Forelimb muscle (tissue), 1 donor: ENCODE data around the gene CEP72. TPM values are rescaled to one million over a fixed set of nuclear protein-coding genes. Genes with fewer than 3 reads are reported as not detected.

ENCODE experiments used
- DNase-seq: peaks from one replicate; pipeline ENCODE4 v3.0.0-alpha.2; 2013; ENCODE audit warnings: low read depth
- polyA plus RNA-seq: library from polyadenylated mRNA; unstranded; fragments of 120-200 nt; gene quantifications from one replicate; pipeline ENCODE4 v1.2.1, GENCODE V29; 2013; ENCODE audit not compliant: insufficient read length

CEP72 gene
- polyA plus RNA-seq, 1 donor = 3.5 TPM

DNA sequence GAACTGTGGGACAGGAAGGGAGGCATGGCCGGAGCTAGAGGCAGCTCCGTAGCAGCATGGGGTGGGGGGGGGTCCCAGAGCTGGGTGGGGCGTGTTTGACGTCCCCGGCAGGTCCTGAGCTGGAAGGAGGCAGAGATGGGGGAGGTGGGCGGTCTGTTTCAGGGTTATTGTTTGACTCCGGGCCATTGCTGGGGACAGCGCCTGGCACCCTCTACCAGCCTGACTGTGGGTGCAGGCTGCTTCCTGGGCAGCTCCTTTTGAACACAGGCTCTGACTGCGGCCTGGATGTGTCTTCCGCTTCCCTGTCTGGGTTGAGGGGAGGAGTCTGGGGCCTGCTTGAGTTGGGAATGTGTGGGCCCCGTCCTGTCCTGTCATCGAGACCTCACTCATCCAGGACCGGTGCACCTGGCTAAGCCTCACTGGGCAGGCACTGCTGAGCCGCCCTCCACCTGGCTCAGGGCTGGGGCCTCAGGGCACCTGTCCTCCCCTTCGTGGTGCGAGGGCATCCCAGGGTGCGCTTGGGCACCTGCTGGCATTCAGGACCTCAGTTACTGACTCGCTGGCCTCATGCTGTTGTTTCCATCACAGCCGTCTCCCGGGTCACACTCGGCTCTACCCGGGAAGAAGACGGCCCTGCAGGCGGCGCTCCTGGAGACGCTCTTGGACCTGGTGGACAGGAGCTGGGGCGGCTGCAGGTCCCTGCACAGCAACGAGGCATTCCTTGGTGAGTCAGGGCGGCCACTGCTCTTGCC, 26.5 kb downstream of the CEP72 start:
- DNase-seq = no peak

DNA sequence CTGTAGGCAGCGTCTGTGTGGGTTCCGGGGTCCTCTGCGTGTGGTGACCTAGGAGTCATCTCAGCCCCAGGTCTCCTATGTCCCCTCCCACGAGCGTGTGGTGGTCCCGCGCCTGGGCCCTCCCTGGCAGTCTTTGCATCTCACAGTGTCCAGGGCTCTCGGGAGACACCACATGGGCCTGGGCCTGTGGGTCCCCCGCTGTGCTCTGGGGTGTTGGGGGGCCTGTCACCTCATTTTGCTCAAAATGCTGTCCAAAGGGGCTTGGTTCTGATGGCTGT, 27.1 kb downstream of the CEP72 start:
- DNase-seq = no peak

DNA sequence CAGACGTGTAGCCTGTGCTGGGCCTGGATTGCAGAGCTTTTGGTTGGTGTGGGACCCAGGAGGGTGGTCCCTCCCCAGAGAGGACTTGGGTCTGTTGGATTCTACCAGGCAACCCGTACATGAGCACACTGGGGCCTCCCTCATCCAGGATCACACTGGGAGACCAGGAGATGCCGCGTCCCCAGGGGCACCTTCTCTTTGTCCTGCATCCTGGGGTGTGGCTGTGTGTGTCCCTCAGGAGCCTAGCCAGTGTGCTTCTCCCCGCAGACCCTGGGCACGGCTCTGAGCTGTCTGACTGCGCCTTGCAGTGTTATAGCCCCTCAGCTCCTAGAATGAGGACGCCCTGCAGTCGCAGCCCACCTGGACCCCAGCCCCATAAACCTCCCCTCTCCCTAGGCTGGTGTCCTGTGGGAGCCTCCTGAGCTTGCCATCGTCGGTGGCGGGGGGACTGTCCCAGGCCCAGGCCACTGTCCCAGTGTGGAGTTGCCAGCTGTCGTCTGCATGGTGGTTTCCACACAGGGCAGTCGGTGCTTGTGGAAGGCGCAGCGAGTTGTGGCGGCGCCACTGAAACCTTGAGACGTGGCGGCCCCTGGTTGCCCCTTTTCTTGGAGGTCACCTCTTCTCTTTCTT, 27.6 kb downstream of the CEP72 start:
- no peak for DNase-seq

DNA sequence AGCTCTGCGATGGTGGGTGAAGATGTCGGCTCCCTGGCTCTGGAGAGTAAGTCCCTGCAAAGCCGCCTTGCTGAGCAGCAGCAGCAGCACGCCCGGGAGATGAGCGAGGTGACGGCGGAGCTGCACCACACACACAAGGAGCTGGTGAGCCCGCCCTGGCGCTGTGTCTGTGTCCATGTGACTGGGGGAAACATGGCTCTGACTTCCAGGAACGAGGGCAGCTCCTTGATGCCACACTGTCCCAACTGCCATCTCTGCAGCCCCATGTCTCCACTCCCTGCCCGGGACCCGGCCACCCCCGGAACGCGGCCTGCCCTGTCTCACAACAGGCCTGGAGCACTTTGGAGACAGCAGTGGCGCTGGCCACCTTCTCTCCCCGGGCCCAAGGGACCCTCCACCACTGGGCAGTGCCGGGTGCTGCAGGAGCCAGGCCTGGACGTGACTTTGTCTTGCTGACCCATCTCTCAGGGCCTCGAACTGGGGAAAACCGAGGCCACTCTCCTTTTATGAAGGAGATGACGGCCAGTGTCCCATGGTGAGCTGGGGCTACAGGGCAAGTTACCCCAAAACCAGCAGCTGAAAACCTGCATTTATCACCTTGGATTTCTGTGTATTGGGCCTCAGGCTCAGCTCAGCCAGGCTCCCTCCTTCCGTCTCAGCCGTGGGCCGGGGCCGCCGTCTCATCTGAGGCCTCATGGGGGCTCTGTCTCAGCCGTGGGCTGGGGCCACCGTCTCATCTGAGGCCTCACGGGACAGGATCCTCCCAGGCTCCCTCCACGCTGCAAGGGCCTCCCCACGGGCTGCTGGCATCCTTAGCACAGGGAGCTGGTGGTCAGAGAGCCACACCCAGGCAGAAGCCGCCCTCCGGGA, 28.6 kb downstream of the CEP72 start:
- no peak for DNase-seq

DNA sequence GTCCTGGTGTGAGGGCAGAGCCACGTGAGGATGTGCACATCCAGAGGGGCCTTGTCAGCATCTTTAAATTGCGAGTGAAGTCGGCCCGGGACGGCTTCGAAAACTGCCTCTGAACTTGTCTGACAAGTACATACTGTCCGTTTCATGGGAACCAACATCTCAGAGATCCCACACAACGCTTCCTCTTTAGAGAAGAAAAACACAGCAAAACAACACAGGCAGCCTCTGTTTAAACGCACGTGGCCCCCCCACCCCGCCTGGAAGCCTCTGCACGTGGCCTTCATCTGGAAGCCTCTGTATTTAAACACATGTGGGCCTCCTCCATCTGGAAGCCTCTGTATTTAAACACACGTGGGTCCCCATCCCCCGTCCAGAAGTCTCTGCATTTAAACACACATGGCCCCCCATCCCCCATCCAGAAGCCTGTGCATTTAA, 29.2 kb downstream of the CEP72 start:
- DNase-seq = no peak

DNA sequence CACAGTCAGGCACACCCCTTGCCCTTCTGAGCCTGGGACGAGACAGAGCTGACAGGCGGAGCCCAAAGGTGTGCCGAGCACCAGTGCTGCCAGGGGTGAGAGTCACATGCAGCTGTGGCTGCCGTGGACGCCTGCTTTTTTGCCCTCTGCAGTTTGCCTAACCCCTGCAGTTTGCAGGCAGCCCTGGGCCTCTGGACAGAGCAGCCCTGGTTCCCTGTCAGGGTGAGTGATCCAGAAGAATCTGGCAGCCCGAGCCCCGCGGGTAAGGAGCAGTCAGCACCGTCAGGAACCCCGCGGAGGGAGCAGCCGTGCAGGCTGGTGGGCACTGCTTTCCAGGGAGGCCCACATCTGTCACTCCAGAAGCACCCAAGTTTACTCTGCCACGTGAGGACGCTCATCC, 30.3 kb downstream of the CEP72 start:
- no peak for DNase-seq

DNA sequence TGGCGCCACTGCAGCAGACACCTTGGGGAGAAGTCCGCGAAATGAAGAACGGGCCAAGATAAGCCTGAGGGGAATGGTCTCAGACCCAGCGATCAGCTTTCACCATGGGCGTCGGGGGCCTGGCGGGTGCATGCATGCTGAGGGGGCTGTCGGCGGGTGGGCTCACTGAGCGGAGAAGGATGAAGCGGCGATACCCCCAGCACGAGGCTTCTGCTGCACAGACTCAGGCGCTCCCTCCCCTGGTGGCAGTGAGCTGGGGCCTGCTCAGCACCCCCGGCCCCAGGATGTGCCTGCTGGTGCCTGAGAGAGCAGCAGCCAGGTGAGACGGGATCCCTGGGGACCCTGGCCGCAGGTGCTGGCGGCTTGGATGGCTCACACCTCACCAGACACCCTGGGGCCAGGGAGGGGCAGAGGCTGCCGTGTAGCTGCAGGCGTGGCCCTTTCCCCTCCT, 31.2 kb downstream of the CEP72 start:
- no peak for DNase-seq

DNA sequence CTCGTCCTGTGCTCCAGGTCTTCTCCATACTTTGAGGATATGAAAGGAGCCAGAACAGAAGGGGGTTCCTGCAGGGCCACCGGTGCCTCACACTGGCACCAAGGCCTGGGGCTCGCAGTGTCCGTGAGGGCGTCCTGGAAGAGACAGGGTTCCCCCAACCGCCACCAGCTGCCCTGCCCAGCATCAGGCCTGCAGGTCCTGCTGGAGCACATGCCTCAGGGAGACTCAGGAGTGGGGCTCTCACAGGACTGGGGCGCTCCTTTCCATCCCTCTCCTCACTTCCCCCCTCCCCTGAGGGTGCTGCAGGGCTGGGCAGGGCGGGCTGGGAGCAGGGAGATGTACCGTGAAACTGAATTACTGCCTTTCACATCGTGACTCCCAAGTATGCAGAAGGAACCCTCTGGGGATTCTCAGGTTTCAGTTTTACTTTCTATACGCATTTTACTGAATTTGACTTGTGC, 31.7 kb downstream of the CEP72 start:
- peak; percentile 13 for DNase-seq

DNA sequence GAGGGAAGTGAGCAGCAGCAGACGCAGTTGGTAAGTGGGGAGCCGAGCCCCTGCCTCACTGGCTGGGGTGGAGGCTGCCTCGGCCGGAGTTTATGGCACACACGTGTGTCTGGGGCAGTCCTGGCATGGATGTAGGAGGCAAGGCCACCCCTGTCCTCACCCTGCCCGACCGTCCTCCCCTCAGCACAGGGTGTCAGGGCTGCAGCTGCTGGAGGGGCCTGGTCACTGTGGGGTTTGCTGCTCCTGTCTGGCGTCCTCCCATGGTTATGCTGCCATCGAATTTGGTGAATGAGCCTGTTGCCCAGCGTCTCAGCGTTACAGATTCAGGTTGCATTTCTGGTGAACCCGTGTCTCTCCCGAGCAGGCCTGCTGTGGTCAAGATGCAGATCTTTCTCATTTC, 32.4 kb downstream of the CEP72 start:
- DNase-seq = no peak

DNA sequence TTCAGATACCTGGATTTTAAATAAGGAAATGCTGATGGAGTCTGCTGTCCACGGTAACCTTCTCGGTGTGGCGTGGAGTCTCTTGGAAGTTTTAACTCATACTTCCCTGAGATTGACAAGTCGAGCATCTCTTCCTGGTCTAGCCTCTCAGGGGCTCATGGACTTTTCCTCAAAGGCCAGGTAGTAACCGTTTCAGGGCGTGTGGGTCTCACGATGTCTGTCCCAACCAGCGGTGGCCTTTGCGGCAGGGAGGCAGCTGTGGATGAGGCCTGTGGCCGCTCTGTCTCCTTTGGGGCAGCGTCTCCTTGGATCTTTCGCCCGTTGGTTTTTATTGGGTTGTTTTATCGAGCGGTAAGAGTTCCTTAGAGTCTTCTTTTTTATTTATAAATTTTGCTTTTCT, 32.8 kb downstream of the CEP72 start:
- no peak for DNase-seq

DNA sequence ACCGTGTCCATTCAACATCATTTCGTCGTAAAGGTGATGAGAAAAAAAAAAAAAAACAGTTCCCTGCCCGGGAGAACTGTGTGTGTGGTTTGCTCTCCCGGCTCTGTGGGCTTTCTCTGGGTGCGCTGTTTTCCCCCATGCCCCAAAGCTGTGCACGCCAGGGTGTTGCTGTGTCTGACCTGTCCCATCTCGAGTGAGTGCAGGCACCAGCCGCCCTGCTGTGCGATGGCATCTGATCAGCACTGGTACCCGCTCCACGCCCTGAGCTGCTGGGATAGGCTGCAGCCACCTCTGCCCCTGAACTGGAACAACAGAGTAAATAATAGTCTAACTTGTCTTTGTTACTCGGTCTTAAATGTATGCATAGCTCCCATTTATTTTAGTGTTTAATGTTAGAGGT, 33.3 kb downstream of the CEP72 start:
- no peak for DNase-seq

DNA sequence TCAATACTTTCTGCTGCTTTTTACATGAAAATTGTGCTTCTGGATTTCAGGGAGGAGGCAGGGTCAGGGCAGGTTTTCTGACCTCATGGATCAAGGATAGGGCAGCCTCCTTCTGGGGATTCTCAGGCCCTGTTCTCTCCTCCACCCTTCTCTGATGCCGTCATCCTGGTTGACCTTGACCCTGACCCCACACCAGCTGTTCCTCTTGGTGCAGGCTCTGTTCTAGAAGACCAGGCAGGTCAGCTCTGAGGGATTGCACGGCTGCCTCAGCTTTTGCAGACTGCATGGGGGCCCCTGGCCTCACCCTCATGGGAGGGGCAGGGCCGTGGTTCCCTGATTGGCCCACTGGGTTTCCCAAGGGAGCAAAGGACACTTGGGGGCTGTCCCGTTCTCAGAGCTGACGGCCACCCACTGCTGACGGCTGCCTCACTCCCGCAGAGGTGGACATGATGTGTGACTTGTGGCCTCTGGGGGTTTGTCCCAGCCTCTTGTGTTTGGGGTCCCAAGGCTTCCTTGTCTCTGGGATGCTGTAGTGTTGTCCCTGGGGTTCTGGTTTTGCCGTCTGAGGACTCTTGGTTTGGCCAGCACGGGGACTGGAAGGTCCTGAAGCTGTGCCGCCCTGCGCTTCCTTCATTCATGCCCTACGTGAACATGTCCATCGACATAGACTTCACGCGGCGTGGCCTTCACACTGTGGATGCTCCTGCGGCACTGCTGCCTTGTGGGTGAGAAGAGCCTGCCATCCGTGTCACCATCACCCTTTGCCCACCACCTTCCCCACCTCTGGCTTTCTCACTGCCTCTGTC, 34.5 kb downstream of the CEP72 start:
- DNase-seq = no peak

DNA sequence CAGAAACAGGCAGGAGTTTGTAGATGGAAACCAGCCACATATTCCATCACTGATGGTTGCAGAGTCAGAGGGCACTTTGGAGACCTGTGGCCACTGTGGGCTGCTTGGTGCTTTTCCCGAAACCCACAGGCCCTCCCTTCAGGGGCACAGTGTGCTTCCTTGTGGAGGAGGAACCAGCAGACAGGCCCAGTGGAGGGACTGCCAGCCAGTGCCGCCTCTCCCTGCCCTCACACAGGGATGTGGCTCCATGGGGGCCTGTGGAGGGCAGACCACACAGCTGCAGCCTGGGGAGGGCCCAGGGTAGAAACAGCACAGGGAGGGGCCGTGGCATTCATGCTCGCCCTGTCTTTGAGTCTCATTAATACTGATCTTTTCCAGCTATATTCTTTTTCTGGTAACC, 35.2 kb downstream of the CEP72 start:
- no peak for DNase-seq

DNA sequence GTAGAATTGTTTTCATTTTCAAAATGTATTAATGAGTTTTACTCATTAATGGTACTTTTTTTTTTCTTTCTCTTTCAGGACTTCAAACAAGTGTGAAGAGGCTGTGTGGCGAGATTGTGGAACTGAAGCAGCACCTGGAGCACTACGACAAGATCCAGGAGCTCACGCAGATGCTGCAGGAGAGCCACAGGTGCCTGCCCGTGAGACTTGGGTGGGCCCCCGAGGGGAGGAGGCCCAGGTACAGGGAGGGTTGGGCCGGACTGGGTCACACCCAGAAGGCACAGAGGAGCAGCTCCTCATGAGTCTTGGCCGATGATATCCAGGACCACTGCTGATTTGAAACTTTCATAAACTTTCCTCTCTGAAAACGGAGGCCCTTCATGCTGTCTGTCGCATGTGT, 35.6 kb downstream of the CEP72 start:
- no peak for DNase-seq

DNA sequence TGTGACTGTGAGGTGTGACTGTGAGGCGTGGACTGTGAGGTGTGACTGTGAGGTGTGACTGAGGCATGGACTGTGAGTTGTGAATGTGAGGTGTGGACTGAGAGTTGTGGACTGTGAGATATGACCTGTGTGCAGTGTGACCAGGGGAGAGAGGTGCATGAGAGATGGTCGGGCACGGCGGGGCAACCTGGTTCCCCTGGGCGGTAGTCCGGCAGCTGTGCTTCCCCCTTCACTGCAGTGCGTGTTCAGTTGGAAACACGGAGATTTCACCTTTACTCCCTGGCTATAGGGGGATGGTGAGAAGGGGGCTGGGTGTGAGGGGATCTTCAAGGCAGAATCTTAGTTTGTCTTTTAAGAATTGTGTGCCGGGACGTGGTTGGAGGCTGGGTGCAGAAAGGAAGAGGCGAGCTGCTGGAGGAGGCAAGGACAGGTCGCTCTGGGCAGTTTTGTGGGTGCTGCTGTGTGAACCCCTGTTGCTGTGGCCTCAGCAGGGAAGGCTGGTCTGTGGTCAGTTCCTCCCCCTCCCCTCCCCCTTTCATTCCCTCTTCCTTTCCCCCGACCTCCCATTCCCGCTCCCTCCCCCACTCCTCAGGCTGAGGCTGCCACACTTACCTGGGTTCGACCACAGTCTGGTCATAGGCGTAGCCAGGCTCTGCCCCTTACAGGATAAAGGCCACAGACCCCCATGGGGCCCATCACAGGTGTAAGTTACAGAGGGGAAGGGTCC, 39.3 kb downstream of the CEP72 start:
- no peak for DNase-seq

DNA sequence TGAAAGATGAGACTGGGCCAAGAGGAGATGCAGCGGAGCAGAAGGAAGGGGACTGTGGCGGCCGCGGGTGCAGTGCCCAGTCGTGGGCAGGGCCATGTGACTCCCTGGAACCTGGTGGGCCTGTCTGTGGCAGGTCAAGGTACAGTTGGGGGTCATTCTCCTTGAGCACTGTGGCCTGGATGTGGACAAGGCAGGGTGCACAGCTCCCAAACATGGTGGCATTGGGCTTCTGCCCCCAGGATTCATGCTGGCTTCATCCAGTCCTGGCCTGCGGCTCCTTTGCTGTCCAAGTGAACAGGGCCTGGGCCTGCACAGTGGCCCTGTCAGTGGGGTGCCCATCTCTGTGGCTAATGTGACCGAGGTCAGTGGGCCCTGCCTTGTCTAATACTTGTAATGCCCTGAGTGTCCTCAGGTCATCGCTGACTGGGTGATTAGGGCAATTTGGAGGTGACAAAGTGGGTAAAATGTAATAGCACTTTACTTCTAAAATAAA, 39.9 kb downstream of the CEP72 start:
- no peak for DNase-seq

DNA sequence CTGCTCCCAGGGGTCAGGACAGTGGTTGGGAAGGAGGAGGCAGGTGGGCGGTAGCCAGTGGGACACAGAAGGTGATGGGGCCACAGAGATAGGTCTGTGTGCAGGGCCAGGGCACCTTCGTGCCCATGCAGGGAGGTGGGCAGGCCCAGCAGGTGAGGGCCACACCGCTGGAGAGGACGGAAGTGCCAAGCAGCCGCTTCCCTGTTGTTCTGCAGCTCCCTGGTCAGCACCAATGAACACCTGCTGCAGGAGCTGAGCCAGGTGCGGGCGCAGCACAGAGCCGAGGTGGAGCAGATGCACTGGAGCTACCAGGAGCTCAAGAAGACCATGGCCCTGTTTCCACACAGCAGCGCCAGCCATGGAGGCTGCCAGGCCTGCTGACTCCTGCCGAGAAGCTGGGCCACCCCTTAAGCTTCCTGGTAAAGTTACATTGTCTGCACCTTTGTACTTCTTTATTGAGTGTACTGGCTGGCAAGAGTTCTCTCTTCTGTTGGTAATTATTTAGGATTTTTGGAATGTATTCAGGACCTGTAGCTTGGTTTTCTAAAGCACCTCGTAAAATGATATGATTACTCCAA, 40.7 kb downstream of the CEP72 start:
- no peak for DNase-seq

DNA sequence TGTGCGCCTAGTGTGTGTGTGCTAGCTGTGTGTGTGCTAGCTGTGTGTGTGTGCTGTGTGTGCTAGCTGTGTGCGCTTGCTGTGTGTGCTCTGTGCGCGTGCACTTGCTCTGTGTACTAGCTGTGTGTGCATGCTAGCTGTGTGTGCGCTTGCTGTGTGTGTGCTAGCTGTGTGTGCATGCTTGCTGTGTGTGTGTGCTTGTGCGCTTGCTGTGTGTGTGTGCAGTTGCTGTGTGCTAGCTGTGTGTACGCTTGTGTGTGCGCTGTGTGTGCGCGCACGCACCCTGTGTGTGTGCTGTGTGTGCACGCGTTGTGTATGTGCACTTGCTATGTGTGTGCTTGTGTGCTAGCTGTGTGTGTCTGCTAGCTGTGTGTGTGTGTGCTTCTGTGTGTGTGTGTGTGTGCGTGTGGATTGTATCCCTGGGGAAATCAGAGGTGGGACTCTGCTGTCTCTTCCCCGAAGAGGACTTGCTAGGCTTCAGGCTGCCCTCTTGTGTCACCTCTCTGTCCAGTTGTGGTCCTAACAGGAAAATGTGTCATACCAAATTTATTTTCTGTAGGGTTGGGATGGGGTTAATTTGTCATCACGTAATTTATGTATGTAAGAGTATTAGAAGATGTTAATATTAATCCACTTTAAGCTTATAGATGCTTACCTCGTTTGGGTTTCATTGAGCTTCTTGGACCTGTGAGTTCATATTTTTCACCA, 42.1 kb downstream of the CEP72 start:
- DNase-seq = no peak

DNA sequence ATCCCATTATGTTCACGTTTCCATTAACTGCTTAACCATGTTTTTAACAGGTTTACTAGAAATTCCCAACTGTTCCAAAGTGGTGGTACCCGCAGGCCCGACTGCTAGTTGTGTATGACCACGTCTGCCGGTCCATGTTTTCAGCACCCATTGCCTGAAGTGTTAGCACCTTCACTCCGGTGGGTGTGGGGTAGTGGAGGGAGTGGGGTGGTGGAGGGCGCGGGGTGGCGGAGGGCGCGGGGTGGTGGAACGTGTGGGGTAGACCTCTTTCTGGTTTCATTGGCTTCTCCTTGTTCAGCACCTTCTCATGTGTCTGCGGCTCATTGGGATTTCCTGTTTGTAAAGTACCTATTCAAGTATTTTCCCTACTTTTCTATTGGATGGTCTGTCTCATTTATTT, 43.3 kb downstream of the CEP72 start:
- DNase-seq = no peak

DNA sequence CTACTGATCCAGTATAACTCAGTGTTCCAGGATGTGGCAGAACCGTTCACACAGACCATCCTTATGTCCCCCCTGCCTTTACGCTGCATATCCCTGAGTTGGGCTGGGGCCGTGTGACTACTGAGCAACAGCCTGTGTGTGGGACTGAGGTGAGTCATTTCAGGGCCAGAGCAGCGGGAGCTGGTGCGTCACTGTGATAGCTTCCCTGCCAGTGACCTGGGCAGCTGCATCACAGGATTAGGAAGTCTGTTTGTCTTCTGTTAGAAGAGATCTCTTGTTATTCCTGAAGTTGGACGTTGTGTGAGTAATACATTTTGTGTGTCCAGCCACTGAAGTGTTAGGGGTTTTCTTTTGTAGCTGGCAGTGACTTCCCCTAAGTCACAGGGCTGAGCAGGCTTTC, 45.4 kb downstream of the CEP72 start:
- no peak for DNase-seq
